Epithelial cell of proximal tubule (primary cell): Measurements from ENCODE around the gene N4BP2L2. TPM values are rescaled to one million over a fixed set of nuclear protein-coding genes. Genes with fewer than 3 reads are reported as not detected.

Experiments
- DNase-seq: peaks from one replicate; pipeline ENCODE4 v3.0.0-alpha.2; 2011; ENCODE audit warnings: low read depth
- H3K4me3 ChIP-seq: 2 replicates; pipeline ENCODE4 v1.5.1; 2011; ENCODE audit warnings: low read depth, mild to moderate bottlenecking, low read length
- CTCF ChIP-seq: conservative IDR thresholded peaks from 2 replicates; pipeline ENCODE4 v1.5.1; 2012; ENCODE audit warnings: low read depth, mild to moderate bottlenecking, low read length
- total RNA-seq: library from RNA; depleted of rRNA; stranded (reverse); fragments of >200 nt; gene quantifications from 2 replicates; pipeline ENCODE4 v1.2.3, GENCODE V29; 2015

The N4BP2L2 gene
- total RNA-seq, 1 donor from 2014 or later: 38.7 TPM

GRCh38 chr13:32383836-32384618 lies 154.6 kb downstream of the N4BP2L2 start:
- TF ChIP-seq CTCF: no peak
- DNase-seq: no peak

More at GRCh38 chr13:32383836-32384618, 154.6 kb downstream of the N4BP2L2 start:
- H3K4me3 ChIP-seq: no peak overlapping the region

Other genes with a start within 250 kb of the N4BP2L2 start
- gene ZAR1L, start 223.4 kb downstream of the N4BP2L2 start, total RNA-seq: not detected in 2 replicates
- 7.6 and 10.1 TPM in 2 replicates for gene BRCA2, start 223.3 kb downstream of the N4BP2L2 start, total RNA-seq
- gene N4BP2L1, start 110.7 kb downstream of the N4BP2L2 start, total RNA-seq: 2.0 and 3.6 TPM in 2 replicates
- gene PDS5B, start 47.7 kb upstream of the N4BP2L2 start, total RNA-seq: 12.4 and 13.9 TPM in 2 replicates